Skin epidermis (tissue), 12 donors: Measurements from ENCODE around the gene H3-3A.
A peak's percentile ranks its signal among the peaks of the same experiment; 100 is the strongest.

ENCODE experiments used
- H3K27ac ChIP-seq, 21 experiments: fragments of 200-600 bp; sonication (generic) in 11 of 21; one replicate each; pipeline ENCODE4 v1.5.0; 2020; ENCODE audit warnings: mild to moderate bottlenecking in 3 of 21, inconsistent platforms in 2 of 21, moderate library complexity in 2 of 21
- H3K4me3 ChIP-seq, 7 experiments: fragments of 200-600 bp; sonication (generic) in 2 of 7; one replicate each; pipeline ENCODE4 v1.5.0; 2020; ENCODE audit warnings: inconsistent platforms in 2 of 7, mild to moderate bottlenecking in 2 of 7, moderate library complexity in 1 of 7

The H3-3A gene

GRCh38 chr1:226062558-226063223 lies at the start of gene H3-3A:
Gene H3-3A (plus strand): TSS chr1:226062716. CDS start chr1:226064352, 1,636 bp downstream.
- H3K27ac ChIP-seq = peak within 1 kb of the TSS; percentile 94 to 100 (median 98)
- peak within 1 kb of the TSS; percentile 72 to 89 (median 75) for H3K4me3 ChIP-seq

- peak overlapping the region in 1 of 21 experiments; percentile 48 for H3K27ac ChIP-seq
- no peak overlapping the region for H3K4me3 ChIP-seq
Measured at GRCh38 chr1:226017070-226017469, 45.4 kb upstream of the H3-3A start.

GRCh38 chr1:226019572-226019971 lies 42.9 kb upstream of the H3-3A start:
- H3K4me3 ChIP-seq = no peak overlapping the region
- H3K27ac ChIP-seq = peak overlapping the region in 2 of 21 experiments; percentile 6 to 56

GRCh38 chr1:226021401-226021800 lies 41.1 kb upstream of the H3-3A start:
- no peak overlapping the region for H3K27ac ChIP-seq
- H3K4me3 ChIP-seq = no peak overlapping the region

- Histone ChIP-seq H3K27ac (no peak overlapping the region), H3K4me3 (no peak overlapping the region)
Measured at GRCh38 chr1:226021801-226022200, 40.7 kb upstream of the H3-3A start.

- Histone ChIP-seq H3K4me3 (no peak overlapping the region), H3K27ac (no peak overlapping the region)
Measured at GRCh38 chr1:226023735-226024134, 38.8 kb upstream of the H3-3A start.

- H3K4me3 ChIP-seq = no peak overlapping the region
- H3K27ac ChIP-seq = peak overlapping the region in 11 of 21 experiments; percentile 17 to 84 (median 54)
Measured at GRCh38 chr1:226026833-226027232, 35.7 kb upstream of the H3-3A start.

- peak overlapping the region in 17 of 21 experiments; percentile 13 to 84 (median 57) for H3K27ac ChIP-seq
- no peak overlapping the region for H3K4me3 ChIP-seq
Measured at GRCh38 chr1:226027538-226028217, 34.8 kb upstream of the H3-3A start.

GRCh38 chr1:226029093-226029496 lies 33.4 kb upstream of the H3-3A start:
- H3K27ac ChIP-seq = peak overlapping the region in 6 of 21 experiments; percentile 48 to 84 (median 58)
- H3K4me3 ChIP-seq = no peak overlapping the region

GRCh38 chr1:226029568-226030225 lies 32.8 kb upstream of the H3-3A start:
- peak overlapping the region in 3 of 21 experiments; percentile 51 to 59 (median 56) for H3K27ac ChIP-seq
- no peak overlapping the region for H3K4me3 ChIP-seq

- Histone ChIP-seq H3K4me3 (no peak overlapping the region), H3K27ac (peak overlapping the region in 17 of 21 experiments; percentile 21 to 85 (median 61))
Measured at GRCh38 chr1:226033582-226033981, 28.9 kb upstream of the H3-3A start.

- Histone ChIP-seq H3K4me3 (no peak overlapping the region), H3K27ac (peak overlapping the region in 19 of 21 experiments; percentile 21 to 85 (median 71))
Measured at GRCh38 chr1:226033991-226034390, 28.5 kb upstream of the H3-3A start.

GRCh38 chr1:226034482-226034881 lies 28.0 kb upstream of the H3-3A start:
- Histone ChIP-seq H3K27ac (peak overlapping the region in 19 of 21 experiments; percentile 21 to 85 (median 71)), H3K4me3 (no peak overlapping the region)

- Histone ChIP-seq H3K27ac (peak overlapping the region in 9 of 21 experiments; percentile 1 to 85 (median 21)), H3K4me3 (no peak overlapping the region)
Measured at GRCh38 chr1:226035915-226036314, 26.6 kb upstream of the H3-3A start.

- H3K27ac ChIP-seq = no peak overlapping the region
- no peak overlapping the region for H3K4me3 ChIP-seq
Measured at GRCh38 chr1:226038661-226039060, 23.9 kb upstream of the H3-3A start.

- Histone ChIP-seq H3K4me3 (no peak overlapping the region), H3K27ac (no peak overlapping the region)
Measured at GRCh38 chr1:226041419-226041818, 21.1 kb upstream of the H3-3A start.

GRCh38 chr1:226044514-226045101 lies 17.9 kb upstream of the H3-3A start:
- no peak overlapping the region for H3K27ac ChIP-seq
- H3K4me3 ChIP-seq = no peak overlapping the region

- Histone ChIP-seq H3K4me3 (no peak overlapping the region), H3K27ac (peak overlapping the region in 2 of 21 experiments; percentile 24 to 55)
Measured at GRCh38 chr1:226046240-226046639, 16.3 kb upstream of the H3-3A start.

GRCh38 chr1:226047495-226047894 lies 15.0 kb upstream of the H3-3A start:
- Histone ChIP-seq H3K4me3 (no peak overlapping the region), H3K27ac (no peak overlapping the region)

GRCh38 chr1:226048886-226049285 lies 13.6 kb upstream of the H3-3A start:
- Histone ChIP-seq H3K4me3 (no peak overlapping the region), H3K27ac (no peak overlapping the region)
